ENCODE data around the gene CD1E. TPM values are rescaled to one million over a fixed set of nuclear protein-coding genes. Genes with fewer than 3 reads are reported as not detected.

CD1E gene
- total RNA-seq, 1 donor from 2014 or later, result not detected

DNA sequence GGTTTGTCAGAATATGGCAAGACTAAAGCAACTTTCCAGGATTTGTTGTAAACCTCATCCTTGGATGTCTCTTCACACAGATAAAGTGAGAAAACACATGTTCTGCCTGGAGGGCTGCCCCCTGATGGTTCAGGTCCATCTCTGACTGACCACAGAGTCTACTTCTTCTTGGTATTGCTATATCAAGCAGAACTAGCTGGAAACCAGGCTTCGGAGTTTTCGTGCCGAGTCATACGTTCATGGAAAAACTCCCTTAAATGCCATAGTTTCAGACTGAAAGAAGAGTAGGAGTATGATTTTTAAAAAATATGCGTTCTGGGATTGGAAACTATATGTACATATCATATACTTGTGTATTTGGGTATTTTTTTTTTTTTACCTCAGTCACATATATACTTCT, 39.8 kb downstream of the CD1E start:
- DNase-seq (ENCODE audit: low spot score), result no peak
- Mint-ChIP-seq H3K27ac (ENCODE audit: unreplicated experiment) (no peak overlapping the region), H3K27me3 (ENCODE audit: unreplicated experiment) (no peaks in the 10 kb centered on the region), H3K4me1 (ENCODE audit: unreplicated experiment) (no peaks in the 10 kb centered on the region), H3K9me3 (ENCODE audit: unreplicated experiment) (no peaks in the 10 kb centered on the region), H3K36me3 (ENCODE audit: low read depth, unreplicated experiment) (no peaks in the 10 kb centered on the region), H3K4me3 (ENCODE audit: unreplicated experiment) (no peak overlapping the region)
- TF ChIP-seq, protein P1, sequence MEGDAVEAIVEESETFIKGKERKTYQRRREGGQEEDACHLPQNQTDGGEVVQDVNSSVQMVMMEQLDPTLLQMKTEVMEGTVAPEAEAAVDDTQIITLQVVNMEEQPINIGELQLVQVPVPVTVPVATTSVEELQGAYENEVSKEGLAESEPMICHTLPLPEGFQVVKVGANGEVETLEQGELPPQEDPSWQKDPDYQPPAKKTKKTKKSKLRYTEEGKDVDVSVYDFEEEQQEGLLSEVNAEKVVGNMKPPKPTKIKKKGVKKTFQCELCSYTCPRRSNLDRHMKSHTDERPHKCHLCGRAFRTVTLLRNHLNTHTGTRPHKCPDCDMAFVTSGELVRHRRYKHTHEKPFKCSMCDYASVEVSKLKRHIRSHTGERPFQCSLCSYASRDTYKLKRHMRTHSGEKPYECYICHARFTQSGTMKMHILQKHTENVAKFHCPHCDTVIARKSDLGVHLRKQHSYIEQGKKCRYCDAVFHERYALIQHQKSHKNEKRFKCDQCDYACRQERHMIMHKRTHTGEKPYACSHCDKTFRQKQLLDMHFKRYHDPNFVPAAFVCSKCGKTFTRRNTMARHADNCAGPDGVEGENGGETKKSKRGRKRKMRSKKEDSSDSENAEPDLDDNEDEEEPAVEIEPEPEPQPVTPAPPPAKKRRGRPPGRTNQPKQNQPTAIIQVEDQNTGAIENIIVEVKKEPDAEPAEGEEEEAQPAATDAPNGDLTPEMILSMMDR (IDR thresholded peaks at IDR 0.05; ENCODE audit: unreplicated experiment), result no peak

DNA sequence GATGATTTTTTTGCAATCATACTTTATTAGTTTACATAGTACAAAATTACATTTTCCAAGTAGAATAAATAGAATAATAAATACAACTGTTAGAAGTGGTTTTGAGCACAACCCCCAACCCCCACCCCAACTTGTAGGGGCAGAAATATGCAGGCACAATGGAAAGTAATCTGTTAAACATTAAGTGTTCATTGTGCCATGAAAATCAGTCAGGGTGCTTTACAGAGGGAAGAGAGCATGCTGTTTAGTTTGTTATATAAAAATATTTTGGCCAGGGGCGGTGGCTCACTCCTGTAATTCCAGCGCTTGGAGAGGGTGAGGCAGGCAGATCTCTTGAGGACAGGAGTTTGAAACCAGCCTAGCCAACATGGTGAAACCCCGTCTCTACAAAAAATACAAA, 43.0 kb downstream of the CD1E start:
- Mint-ChIP-seq H3K36me3 (ENCODE audit: low read depth, unreplicated experiment) (no peaks in the 10 kb centered on the region), H3K9me3 (ENCODE audit: unreplicated experiment) (no peaks in the 10 kb centered on the region), H3K27me3 (ENCODE audit: unreplicated experiment) (no peaks in the 10 kb centered on the region), H3K4me3 (ENCODE audit: unreplicated experiment) (no peak overlapping the region), H3K27ac (ENCODE audit: unreplicated experiment) (no peak overlapping the region), H3K4me1 (ENCODE audit: unreplicated experiment) (no peaks in the 10 kb centered on the region)
- no peak for DNase-seq (ENCODE audit: low spot score)
- TF ChIP-seq, protein P1 (IDR thresholded peaks at IDR 0.05; ENCODE audit: unreplicated experiment), result no peak

DNA sequence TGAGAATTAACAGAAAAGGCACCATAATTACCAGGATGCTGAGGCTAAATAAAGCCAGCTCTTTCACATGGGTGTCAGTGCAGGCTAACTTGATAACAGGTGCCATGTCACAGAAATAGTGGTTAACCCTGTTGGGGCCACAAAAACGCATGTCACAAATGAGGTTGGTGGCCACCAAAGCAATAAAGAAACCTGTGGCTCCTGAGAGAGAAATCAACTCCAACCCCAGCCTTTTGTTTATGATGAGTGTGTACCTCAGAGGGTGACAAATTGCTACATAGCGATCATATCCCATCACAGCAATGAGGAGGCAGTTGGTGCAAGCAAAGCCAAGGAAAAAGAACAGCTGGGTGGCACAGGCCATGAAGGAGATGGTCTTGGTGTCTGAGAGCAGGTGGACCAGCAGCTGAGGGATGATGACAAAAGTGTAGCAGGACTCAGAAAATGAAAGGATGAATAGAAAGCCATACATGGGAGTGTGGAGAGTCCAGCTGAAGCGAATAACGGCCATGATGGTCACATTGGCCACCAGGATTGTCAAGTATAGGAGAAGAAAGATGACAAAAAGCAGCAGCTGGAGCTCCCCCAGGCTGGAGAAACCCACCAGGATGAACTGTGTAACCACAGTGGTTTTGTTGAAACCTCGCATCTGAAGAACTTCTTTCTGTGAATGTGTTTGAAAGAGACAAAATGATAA, 45.3 kb downstream of the CD1E start, which contains the start of gene OR10T2:
Gene OR10T2, minus strand, starts transcription at position 649 of the 697 bp plus-strand sequence. Its CDS starts 0 bp downstream, at position 649.
- Mint-ChIP-seq H3K9me3 (ENCODE audit: unreplicated experiment) (no peaks in the 10 kb centered on the region), H3K4me3 (ENCODE audit: unreplicated experiment) (no peak within 1 kb of the TSS), H3K4me1 (ENCODE audit: unreplicated experiment) (no peaks in the 10 kb centered on the region)

DNA sequence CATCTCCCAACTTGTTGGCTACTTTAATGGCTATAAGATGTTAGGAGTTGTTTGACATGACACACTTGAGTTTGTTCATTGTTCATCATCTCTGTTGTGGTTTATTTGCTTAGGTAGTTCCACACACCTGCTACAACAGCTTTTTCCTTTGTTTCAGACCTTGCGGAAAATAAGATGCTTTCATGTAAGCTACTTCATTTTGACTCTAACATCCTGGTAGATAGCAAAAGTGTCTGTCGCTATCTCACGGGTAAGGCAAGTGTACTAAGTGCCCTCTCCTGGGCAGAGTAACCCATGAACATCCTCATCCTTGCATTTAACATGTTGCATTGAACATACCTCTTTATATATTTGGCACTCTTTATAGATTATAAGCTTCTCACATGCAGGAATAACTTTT, 47.2 kb downstream of the CD1E start:
- Mint-ChIP-seq H3K4me3 (ENCODE audit: unreplicated experiment) (no peak overlapping the region), H3K9me3 (ENCODE audit: unreplicated experiment) (no peaks in the 10 kb centered on the region), H3K4me1 (ENCODE audit: unreplicated experiment) (no peaks in the 10 kb centered on the region), H3K36me3 (ENCODE audit: low read depth, unreplicated experiment) (no peaks in the 10 kb centered on the region), H3K27me3 (ENCODE audit: unreplicated experiment) (no peaks in the 10 kb centered on the region), H3K27ac (ENCODE audit: unreplicated experiment) (no peak overlapping the region)
- TF ChIP-seq, protein P1 (IDR thresholded peaks at IDR 0.05; ENCODE audit: unreplicated experiment), result no peak
- DNase-seq (ENCODE audit: low spot score), result no peak

More for the DNA sequence above, 45.3 kb downstream of the CD1E start, which contains the start of gene OR10T2:
- DNase-seq (ENCODE audit: low spot score), result no peak
- Mint-ChIP-seq H3K36me3 (ENCODE audit: low read depth, unreplicated experiment) (no peaks in the 10 kb centered on the region), H3K27me3 (ENCODE audit: unreplicated experiment) (no peaks in the 10 kb centered on the region), H3K27ac (ENCODE audit: unreplicated experiment) (no peak within 1 kb of the TSS)
- TF ChIP-seq, protein P1 (IDR thresholded peaks at IDR 0.05; ENCODE audit: unreplicated experiment), result no peak

DNA sequence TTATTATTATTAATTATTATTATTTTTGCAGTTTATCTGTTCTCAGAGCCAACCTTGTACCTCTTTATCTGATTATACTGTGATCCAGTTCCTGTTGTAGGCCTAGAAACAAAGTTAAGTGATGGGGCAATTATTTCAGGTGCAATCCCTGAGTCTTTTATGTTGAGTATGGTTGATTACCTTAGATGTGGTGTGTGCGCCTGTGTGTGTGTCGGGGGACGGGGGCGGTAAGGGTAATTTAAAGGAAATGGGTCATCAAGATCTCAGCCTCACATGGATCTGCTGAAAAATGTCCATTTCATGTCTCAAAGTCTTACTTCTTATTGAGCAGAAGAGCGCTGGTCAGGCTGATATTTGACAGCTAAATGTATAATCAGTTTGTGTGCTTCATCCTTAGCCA, 53.4 kb downstream of the CD1E start:
- H3K27me3 Mint-ChIP-seq (ENCODE audit: unreplicated experiment), result no peaks in the 10 kb centered on the region
- no peaks in the 10 kb centered on the region for H3K9me3 Mint-ChIP-seq (ENCODE audit: unreplicated experiment)
- no peaks in the 10 kb centered on the region for H3K36me3 Mint-ChIP-seq (ENCODE audit: low read depth, unreplicated experiment)
- H3K27ac Mint-ChIP-seq (ENCODE audit: unreplicated experiment), result no peak overlapping the region
- H3K4me1 Mint-ChIP-seq (ENCODE audit: unreplicated experiment), result no peaks in the 10 kb centered on the region
- TF ChIP-seq, protein P1 (IDR thresholded peaks at IDR 0.05; ENCODE audit: unreplicated experiment), result no peak
- DNase-seq (ENCODE audit: low spot score), result no peak
- H3K4me3 Mint-ChIP-seq (ENCODE audit: unreplicated experiment), result no peak overlapping the region
